A549 (cell line): Measurements from ENCODE around the gene NUDCD3.
"Not testable (repeated sequence)": the region's sequence is repeated elsewhere in the genome, so short reads cannot be mapped to it uniquely, and the experiment has no call there.

Source experiments
- CBX8 ChIP-seq: fragments of 200-600 bp; sonication (generic); IDR thresholded peaks from 2 replicates; pipeline ENCODE4 v1.6.1; 2016
- CHD4 ChIP-seq: fragments of 200-600 bp; sonication (generic); IDR thresholded peaks from 2 replicates; pipeline ENCODE4 v1.6.1; 2016; ENCODE audit warnings: antibody characterized with exemption, mild to moderate bottlenecking, borderline replicate concordance
- EP300 ChIP-seq, 2 experiments: fragments of >200 bp; sonication (Bioruptor Twin); formaldehyde crosslinking; IDR thresholded peaks; 2 replicates in 1 of 2; 3 replicates in 1 of 2; pipeline ENCODE4 v1.6.1; 2016 to 2017
- MAFK ChIP-seq: fragments of 450-650 bp; IDR thresholded peaks from 2 replicates; pipeline ENCODE4 v1.6.1; 2014; ENCODE audit not compliant: partially characterized antibody
- MAZ ChIP-seq: fragments of 150-350 bp; IDR thresholded peaks from 2 replicates; pipeline ENCODE4 v1.6.1; 2014; ENCODE audit warnings: antibody characterized with exemption, low read depth, low read length, borderline replicate concordance
- MYC ChIP-seq: IDR thresholded peaks from 2 replicates; pipeline ENCODE4 v1.6.1; 2012; ENCODE audit warnings: mild to moderate bottlenecking, inconsistent platforms, low read length, improper control_type of control experiment, borderline replicate concordance
- POLR2A ChIP-seq: IDR thresholded peaks from 2 replicates; pipeline ENCODE4 v1.6.1; 2012; ENCODE audit warnings: mild to moderate bottlenecking, low read length
- SMC3 ChIP-seq: fragments of >200 bp; sonication (Bioruptor Twin); formaldehyde crosslinking; IDR thresholded peaks from 3 replicates; pipeline ENCODE4 v1.6.1; 2018; ENCODE audit warnings: inconsistent platforms
- ZNF302 ChIP-seq: fragments of 250-450 bp; sonication (Bioruptor Pico); IDR thresholded peaks from 2 replicates; pipeline ENCODE4 v1.9.0; 2021; ENCODE audit warnings: inconsistent platforms, mild to moderate bottlenecking, moderate library complexity
- TF ChIP-seq, protein P1 (sequence below): fragments of >200 bp; sonication (Bioruptor Twin); formaldehyde crosslinking; IDR thresholded peaks from 3 replicates; pipeline ENCODE4 v1.5.1; 2016
- TF ChIP-seq, protein P2 (sequence below): fragments of 200-600 bp; sonication (generic); IDR thresholded peaks from 2 replicates; pipeline ENCODE4 v1.6.1; 2016; ENCODE audit warnings: antibody characterized with exemption, mild to moderate bottlenecking, moderate library complexity
- TF ChIP-seq, protein P3 (sequence below): fragments of 150-350 bp; IDR thresholded peaks from 2 replicates; pipeline ENCODE4 v1.6.1; 2014; ENCODE audit warnings: low read depth, mild to moderate bottlenecking, low read length
- TF ChIP-seq, protein P4 (sequence below): IDR thresholded peaks from 2 replicates; pipeline ENCODE4 v1.6.1; 2012

DNA sequence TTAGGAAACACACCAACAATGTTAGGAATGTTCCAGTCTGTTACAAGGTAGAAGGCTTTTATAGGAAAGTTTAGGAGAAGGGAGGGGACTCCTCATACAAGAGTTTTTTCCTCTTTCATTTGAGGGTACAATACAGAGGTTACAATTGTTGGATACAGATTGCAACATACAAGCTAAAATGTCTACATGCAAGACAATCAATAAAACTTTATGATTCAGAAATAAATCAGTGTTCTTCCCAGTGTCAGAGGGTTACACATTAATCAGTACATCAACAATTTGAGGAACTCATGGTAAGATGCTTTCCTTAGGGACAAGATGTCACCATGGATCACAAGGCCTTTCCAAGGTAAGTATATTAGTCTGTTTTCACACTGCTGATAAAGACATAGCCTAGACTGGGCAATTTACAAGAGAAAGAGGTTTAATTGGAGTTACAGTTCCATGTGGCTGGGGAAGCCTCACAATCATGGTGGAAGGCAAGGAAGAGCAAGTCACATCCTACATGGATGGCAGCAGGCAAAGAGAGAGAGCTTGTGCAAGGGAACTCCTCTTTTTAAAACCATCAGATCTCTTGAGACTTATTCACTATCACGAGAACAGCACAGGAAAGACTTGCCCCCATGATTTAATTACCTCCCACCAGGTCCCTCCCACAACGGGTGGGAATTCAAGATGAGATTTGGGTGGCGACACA is 16.3 kb upstream of the NUDCD3 start:
- TF ChIP-seq, protein P1, sequence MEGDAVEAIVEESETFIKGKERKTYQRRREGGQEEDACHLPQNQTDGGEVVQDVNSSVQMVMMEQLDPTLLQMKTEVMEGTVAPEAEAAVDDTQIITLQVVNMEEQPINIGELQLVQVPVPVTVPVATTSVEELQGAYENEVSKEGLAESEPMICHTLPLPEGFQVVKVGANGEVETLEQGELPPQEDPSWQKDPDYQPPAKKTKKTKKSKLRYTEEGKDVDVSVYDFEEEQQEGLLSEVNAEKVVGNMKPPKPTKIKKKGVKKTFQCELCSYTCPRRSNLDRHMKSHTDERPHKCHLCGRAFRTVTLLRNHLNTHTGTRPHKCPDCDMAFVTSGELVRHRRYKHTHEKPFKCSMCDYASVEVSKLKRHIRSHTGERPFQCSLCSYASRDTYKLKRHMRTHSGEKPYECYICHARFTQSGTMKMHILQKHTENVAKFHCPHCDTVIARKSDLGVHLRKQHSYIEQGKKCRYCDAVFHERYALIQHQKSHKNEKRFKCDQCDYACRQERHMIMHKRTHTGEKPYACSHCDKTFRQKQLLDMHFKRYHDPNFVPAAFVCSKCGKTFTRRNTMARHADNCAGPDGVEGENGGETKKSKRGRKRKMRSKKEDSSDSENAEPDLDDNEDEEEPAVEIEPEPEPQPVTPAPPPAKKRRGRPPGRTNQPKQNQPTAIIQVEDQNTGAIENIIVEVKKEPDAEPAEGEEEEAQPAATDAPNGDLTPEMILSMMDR: not testable (repeated sequence)
- TF ChIP-seq, protein P2, sequence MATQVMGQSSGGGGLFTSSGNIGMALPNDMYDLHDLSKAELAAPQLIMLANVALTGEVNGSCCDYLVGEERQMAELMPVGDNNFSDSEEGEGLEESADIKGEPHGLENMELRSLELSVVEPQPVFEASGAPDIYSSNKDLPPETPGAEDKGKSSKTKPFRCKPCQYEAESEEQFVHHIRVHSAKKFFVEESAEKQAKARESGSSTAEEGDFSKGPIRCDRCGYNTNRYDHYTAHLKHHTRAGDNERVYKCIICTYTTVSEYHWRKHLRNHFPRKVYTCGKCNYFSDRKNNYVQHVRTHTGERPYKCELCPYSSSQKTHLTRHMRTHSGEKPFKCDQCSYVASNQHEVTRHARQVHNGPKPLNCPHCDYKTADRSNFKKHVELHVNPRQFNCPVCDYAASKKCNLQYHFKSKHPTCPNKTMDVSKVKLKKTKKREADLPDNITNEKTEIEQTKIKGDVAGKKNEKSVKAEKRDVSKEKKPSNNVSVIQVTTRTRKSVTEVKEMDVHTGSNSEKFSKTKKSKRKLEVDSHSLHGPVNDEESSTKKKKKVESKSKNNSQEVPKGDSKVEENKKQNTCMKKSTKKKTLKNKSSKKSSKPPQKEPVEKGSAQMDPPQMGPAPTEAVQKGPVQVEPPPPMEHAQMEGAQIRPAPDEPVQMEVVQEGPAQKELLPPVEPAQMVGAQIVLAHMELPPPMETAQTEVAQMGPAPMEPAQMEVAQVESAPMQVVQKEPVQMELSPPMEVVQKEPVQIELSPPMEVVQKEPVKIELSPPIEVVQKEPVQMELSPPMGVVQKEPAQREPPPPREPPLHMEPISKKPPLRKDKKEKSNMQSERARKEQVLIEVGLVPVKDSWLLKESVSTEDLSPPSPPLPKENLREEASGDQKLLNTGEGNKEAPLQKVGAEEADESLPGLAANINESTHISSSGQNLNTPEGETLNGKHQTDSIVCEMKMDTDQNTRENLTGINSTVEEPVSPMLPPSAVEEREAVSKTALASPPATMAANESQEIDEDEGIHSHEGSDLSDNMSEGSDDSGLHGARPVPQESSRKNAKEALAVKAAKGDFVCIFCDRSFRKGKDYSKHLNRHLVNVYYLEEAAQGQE: not testable (repeated sequence)
- not testable (repeated sequence) for TF ChIP-seq ZNF302 (CRISPR knock-in tag); SMC3; MYC; MAZ; POLR2A; CHD4; EP300 (IDR thresholded peaks at IDR 0.05); MAFK; CBX8
- TF ChIP-seq, protein P3, sequence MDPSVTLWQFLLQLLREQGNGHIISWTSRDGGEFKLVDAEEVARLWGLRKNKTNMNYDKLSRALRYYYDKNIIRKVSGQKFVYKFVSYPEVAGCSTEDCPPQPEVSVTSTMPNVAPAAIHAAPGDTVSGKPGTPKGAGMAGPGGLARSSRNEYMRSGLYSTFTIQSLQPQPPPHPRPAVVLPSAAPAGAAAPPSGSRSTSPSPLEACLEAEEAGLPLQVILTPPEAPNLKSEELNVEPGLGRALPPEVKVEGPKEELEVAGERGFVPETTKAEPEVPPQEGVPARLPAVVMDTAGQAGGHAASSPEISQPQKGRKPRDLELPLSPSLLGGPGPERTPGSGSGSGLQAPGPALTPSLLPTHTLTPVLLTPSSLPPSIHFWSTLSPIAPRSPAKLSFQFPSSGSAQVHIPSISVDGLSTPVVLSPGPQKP: not testable (repeated sequence)
- TF ChIP-seq, protein P4, sequence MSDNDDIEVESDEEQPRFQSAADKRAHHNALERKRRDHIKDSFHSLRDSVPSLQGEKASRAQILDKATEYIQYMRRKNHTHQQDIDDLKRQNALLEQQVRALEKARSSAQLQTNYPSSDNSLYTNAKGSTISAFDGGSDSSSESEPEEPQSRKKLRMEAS: not testable (repeated sequence)
